Measurements from ENCODE around the gene KAZN. TPM values are rescaled to one million over a fixed set of nuclear protein-coding genes. Genes with fewer than 3 reads are reported as not detected.

Gene KAZN
- polyA plus RNA-seq, 4 donors = 34.1 to 43.2 (median 35.9) TPM

GRCh38 chr1:14843525-14843924 lies 245.0 kb downstream of the KAZN start:
- no peak for DNase-seq (ENCODE audit: low read depth in 4 of 4, low spot score in 3 of 4)

DNA sequence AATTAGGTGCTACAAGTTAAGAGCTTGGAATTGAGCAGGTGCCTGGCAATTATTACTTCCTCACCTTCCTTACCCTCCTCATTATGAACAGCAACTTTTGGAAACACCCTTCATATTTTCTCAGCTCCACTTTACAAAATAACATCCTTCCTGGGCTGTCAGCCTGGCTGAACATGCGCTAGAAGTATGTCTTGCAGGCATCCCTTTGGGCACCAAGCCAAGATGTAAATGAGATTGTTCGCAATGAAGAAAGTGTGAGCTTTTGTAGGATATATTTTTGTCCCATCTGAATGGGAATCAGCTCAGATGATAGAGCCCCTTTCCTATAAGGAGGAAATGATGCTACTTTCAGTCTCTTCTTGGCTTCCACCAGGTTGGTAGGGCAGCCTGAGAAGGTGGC lies 245.9 kb downstream of the KAZN start:
- no peak for DNase-seq (ENCODE audit: low read depth in 4 of 4, low spot score in 3 of 4)

DNA sequence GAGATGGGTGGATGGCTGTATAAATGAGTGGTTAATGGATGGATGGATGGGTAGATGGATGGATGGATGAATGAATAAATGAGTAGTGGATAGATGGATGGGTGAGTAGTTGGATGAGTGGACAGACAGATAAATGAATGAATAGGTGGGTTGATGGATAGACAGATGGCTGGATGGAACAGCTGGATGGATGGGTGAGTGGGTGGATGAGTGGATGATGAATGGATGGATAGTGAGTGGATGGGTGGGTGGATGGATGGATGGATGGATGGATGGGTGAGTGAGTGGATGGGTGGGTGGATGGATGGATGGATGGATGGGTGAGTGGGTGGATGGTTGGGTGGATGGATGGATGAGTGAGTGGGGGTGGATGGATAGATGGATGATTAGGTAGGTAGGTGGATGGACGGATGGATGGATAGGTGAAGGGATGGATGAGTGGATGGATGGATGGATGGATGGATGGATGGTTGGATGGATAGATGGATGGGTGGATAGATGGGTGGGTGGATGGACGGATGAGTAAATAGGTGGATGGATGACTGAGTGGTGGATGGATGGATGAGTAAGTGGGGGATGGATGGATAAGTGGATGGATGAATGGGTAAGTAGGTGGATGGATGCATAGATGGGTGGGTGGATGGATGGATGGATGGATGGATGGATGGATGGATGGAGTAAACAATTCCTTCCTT lies 246.6 kb downstream of the KAZN start:
- no peak for DNase-seq (ENCODE audit: low read depth in 4 of 4, low spot score in 3 of 4)

- no peak for DNase-seq (ENCODE audit: low read depth in 4 of 4, low spot score in 3 of 4)
Observed at GRCh38 chr1:14845851-14846250, 247.4 kb downstream of the KAZN start.

GRCh38 chr1:14846688-14847087 lies 248.2 kb downstream of the KAZN start:
- no peak for DNase-seq (ENCODE audit: low read depth in 4 of 4, low spot score in 3 of 4)

DNA sequence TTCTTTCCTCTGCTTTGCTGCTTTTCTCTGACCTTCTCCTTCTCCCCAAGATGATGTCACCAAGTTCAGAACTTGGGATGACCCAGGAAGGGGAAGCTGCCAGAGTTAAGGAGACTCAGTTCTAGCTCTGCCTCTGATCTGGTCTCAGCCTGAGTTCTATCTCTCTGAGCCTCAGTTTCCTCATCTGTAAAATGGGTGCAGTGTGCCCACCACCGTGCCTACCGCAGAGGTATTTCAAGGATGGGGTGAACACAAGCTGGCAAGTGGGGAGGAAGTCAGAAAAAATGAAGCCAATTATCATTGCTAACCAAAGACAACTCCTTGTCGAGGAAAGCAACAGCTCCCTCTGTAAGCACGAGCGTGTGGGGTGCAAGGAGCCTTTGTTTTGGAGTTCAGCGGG lies 249.7 kb downstream of the KAZN start:
- no peak for DNase-seq (ENCODE audit: low read depth in 4 of 4, low spot score in 3 of 4)

DNA sequence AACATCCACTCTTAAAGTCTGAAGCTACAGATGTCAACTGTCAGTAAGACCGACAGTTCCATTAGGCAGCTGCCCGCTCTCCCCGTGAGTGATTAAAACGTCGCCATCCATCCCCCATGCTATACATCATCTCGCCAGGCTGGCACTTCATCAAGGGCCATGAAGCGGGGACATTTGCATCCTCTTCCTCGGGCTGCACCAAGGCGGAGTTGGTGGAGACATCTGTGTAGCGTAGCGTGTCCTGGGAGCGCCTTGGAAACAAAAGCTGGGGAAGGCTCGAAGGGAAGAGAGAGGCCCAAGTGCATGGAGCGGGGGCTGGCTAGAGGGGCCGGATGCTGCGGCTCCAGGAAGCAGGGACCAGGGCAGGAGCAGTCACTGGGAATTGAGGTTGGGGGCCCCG lies 250.1 kb downstream of the KAZN start:
- DNase-seq (ENCODE audit: low read depth in 4 of 4, low spot score in 3 of 4) = peak; percentile 20 to 55 (median 46)

DNA sequence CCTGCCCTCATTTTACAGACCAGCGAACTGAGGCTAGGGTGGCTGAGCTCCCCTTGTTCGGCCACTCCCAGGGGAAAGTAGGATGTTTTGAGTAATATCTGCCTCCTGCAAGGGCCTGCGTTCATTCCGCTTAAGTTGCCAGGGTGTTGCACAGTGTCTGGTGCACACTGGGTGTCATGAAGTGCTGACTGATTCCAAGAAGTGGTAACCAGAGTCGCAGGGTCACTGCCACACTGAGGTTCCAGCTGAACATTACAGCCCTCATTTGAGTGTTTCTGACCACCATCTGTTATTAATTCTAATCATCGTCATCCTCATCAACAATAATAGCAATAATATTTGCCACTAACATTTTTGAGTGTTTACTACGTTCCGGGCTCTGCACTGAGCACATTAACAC lies 250.6 kb downstream of the KAZN start:
- no peak for DNase-seq (ENCODE audit: low read depth in 4 of 4, low spot score in 3 of 4)

- DNase-seq (ENCODE audit: low read depth in 4 of 4, low spot score in 3 of 4) = no peak
Observed at GRCh38 chr1:14850563-14850962, 252.1 kb downstream of the KAZN start.

DNA sequence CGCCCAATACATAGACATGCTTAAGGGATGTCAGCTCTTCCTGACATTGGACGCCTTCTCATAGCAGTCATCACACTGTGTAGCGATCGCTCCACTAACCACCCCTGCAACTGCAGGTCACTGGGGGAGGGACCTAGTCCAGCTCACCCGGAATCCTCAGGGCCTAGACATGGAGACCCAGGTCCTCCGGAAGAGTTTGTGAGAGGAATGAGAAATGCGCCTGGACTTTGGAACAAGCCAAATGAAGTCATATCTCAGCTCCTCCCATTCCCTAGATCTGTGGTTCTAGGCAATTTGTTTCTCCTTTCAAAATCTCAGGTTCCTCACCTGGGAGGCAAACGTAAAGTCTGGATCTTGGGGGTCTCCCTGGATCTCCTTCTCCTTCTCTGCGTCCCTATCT lies 253.3 kb downstream of the KAZN start:
- DNase-seq (ENCODE audit: low read depth in 4 of 4, low spot score in 3 of 4) = no peak

DNA sequence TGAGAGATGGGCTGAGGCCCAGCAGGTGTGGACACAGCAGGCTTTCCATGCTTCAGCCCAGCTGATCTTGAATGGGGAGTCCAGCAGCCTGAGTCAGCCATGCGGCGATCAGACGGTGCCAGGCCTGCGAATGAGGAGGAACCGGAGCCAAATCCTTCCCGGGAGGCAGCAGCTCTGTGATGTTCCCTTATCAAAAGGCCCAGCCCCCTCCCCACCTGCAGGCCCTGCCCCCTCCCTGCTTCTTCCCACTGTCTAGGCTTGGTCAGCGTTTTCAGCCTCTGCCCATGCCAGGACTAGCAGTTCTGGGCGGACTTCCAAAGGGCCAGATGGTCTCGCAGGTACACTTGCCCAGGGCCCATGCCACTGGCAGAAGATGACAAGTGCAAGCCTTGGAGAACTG lies 253.8 kb downstream of the KAZN start:
- DNase-seq (ENCODE audit: low read depth in 4 of 4, low spot score in 3 of 4) = no peak

- DNase-seq (ENCODE audit: low read depth in 4 of 4, low spot score in 3 of 4) = no peak
Observed at GRCh38 chr1:14853518-14853917, 255.0 kb downstream of the KAZN start.

GRCh38 chr1:14855268-14855667 lies 256.8 kb downstream of the KAZN start:
- no peak for DNase-seq (ENCODE audit: low read depth in 4 of 4, low spot score in 3 of 4)

GRCh38 chr1:14855801-14856200 lies 257.3 kb downstream of the KAZN start:
- no peak for DNase-seq (ENCODE audit: low read depth in 4 of 4, low spot score in 3 of 4)

- DNase-seq (ENCODE audit: low read depth in 4 of 4, low spot score in 3 of 4) = no peak
Observed at GRCh38 chr1:14857436-14858195, 259.1 kb downstream of the KAZN start.

DNA sequence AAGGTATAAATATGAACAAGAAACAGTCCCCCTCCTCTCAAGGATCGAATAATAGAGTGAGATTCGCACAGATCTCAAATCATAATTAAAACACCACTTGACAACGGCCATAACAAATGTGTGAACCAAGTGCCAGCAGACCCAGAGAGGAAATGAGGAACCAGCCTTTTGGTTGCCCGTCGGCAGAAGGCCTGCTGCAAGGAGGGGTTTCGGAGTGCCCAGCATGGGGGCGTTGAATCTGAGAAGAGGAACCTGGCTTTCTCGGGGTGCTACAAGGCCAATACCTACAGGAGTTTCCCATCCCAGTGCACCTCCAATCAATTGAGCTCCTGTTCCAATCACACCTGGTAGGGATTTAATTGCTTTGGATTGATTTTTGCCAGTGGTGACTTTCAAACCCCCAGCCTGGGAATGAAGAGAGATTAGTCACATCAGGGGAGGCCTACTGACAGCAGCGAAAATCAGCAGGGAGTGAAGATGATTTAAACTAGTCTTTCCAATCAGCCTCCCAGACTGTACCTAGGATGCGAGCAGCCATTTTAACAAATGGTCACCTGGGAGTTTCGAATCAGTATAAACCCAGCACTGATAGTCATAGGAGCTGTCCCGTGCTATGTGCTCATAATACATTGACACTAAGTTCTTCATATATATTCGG lies 263.8 kb downstream of the KAZN start:
- no peak for DNase-seq (ENCODE audit: low read depth in 4 of 4, low spot score in 3 of 4)

- no peak for DNase-seq (ENCODE audit: low read depth in 4 of 4, low spot score in 3 of 4)
Observed at GRCh38 chr1:14865106-14865505, 266.6 kb downstream of the KAZN start.

DNA sequence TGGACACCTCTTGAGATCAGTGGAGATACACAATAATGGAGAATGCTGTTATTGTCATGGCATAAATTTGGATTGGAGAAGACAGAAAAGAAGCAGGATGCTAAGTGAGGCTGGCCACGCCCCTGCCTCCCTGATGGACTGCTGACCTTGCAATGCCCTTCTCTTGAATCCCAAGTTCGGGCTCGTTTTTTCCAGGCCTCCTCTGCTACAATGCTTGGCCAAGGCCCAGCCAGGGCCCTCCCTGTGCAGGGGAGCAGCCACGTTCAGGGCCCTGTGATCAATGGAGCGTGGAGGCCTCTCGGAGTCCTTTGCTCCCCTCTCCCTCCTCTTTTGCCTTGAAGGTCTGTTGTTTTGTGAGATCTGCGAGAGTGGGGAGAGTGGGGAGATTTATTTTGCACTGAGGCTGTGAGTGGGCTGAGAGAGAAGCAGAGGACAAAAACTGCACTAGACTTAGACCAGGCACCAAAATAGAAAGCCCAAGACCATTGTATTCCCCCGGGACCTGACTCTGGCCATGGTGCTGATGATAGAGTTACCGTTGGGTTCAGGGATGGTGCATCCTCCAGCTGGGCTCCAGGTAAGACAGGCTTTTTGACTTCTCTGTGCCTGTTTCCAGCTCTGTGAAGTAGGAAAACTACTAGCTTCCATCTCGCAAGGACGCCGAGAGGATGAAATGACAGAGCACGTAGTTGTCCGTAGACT lies 268.6 kb downstream of the KAZN start:
- DNase-seq (ENCODE audit: low read depth in 4 of 4, low spot score in 3 of 4) = no peak

DNA sequence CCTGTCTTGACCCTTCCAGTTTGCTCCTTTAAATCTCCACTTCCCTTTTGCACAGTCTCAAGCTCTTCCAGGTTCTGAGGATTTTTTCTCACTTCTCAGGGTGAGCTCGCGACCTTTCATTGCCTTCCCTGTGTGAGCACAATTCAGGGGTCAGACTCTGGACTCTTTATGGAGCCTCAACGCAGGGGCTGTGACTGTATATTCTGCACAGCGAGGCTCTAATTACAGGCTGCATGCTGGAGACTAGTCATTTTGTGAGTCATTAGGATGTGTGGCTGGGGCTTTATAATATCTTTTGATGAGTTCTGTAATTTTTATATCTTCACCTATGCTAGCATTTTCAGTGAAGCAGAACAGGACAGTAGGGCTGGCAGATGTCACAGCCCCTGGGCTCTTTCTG lies 270.7 kb downstream of the KAZN start:
- no peak for DNase-seq (ENCODE audit: low read depth in 4 of 4, low spot score in 3 of 4)

GRCh38 chr1:14871218-14871970 lies 272.9 kb downstream of the KAZN start:
- DNase-seq (ENCODE audit: low read depth in 4 of 4, low spot score in 3 of 4) = no peak

All from right renal pelvis (tissue), 4 donors.